ENCODE data around the gene DYNLRB1. TPM values are rescaled to one million over a fixed set of nuclear protein-coding genes. Genes with fewer than 3 reads are reported as not detected.

DYNLRB1 gene
- total and polyA plus RNA-seq, 2 of the 13 experiments (the other 11 are each of a cell fraction or from before 2014, with no cell fraction given) = 140 to 244 TPM

DNA sequence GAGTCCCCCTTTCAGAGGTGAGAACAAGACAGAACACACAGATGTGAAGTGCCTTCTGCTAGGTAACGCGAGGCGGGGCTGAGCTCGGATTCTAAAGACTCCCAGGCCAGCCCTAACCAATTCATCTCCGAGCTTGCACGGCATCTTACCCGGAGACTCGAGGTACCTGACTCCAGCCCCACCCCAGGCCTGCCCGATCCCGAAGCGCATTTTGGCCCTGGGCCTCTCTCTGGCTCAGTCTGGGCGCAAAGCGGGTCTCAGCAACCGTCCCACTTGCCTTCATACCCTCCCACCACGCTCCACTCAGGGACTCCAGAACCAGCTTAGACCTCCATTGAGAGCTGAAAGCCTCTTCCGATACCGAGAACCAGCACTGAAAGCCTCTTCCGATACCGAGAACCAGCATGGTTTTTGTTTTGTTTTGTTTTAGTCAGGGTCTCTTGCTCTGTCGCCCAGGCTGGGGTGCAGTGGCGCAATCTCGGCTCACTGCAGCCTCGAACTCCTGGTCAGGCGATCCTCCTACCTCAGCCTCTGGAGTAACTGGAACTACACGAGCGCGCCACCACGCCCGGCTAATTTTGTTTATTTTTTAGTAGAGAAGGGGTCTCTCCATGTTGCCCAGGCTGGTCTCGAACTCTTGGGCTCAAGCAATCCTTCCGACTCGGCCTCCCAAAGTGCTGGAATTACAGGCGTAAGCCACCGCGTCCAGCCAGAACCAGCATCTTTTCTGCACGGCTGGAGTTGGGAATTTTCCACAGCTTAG, 557 bp upstream of the DYNLRB1 start (continued):
- TF ChIP-seq FUBP1 (CRISPR knock-in tag; IDR thresholded peaks at IDR 0.05; ENCODE audit: borderline replicate concordance) = 0 out of 2 replicates have a peak, but pooled peaks have one; percentile 61
- TF ChIP-seq XRCC5 (optimal IDR thresholded peaks at IDR 0.05; ENCODE audit: low read length) = peak; percentile 89
- TF ChIP-seq PPARG (CRISPR knock-in tag; conservative IDR thresholded peaks at IDR 0.05) = no peak
- no peak for TF ChIP-seq NONO (IDR thresholded peaks at IDR 0.05)
- TF ChIP-seq NONO (CRISPR knock-in tag; conservative IDR thresholded peaks at IDR 0.05) = no peak
- TF ChIP-seq POLR2AphosphoS2 (IDR thresholded peaks at IDR 0.05; ENCODE audit: low read depth, low read length) = no peak
- no peak for TF ChIP-seq MYPOP (CRISPR knock-in tag; IDR thresholded peaks at IDR 0.05)
- no peak for TF ChIP-seq ZMYM4 (CRISPR knock-in tag; IDR thresholded peaks at IDR 0.05)
- TF ChIP-seq CENPT (CRISPR knock-in tag; IDR thresholded peaks at IDR 0.05; ENCODE audit: low read depth) = no peak
- TF ChIP-seq MTA1 (CRISPR knock-in tag; IDR thresholded peaks at IDR 0.05; ENCODE audit: borderline replicate concordance) = no peak
- no peak; the same call in 1 of the 2 replicates for TF ChIP-seq ZNF138 (CRISPR knock-in tag; IDR thresholded peaks at IDR 0.05; ENCODE audit: low read depth)
- TF ChIP-seq, protein P1, sequence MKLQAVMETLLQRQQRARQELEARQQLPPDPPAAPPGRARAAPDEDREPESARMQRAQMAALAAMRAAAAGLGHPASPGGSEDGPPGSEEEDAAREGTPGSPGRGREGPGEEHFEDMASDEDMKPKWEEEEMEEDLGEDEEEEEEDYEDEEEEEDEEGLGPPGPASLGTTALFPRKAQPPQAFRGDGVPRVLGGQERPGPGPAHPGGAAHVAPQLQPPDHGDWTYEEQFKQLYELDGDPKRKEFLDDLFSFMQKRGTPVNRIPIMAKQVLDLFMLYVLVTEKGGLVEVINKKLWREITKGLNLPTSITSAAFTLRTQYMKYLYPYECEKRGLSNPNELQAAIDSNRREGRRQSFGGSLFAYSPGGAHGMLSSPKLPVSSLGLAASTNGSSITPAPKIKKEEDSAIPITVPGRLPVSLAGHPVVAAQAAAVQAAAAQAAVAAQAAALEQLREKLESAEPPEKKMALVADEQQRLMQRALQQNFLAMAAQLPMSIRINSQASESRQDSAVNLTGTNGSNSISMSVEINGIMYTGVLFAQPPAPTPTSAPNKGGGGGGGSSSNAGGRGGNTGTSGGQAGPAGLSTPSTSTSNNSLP (IDR thresholded peaks at IDR 0.05; ENCODE audit: low read depth, low read length) = no peak
- no peak for TF ChIP-seq ZNF569 (CRISPR knock-in tag; IDR thresholded peaks at IDR 0.05; ENCODE audit: borderline replicate concordance)
- peak; percentile 88 for TF ChIP-seq KMT2A (CRISPR knock-in tag; IDR thresholded peaks at IDR 0.05)
- TF ChIP-seq ZNF768 (CRISPR knock-in tag; IDR thresholded peaks at IDR 0.05) = no peak
- TF ChIP-seq ZNF687 (CRISPR knock-in tag; IDR thresholded peaks at IDR 0.05) = peak; percentile 58
- no peak for TF ChIP-seq ZNF260 (CRISPR knock-in tag; IDR thresholded peaks at IDR 0.05; ENCODE audit: borderline replicate concordance, low read depth)
- TF ChIP-seq ATAD3A (CRISPR knock-in tag; IDR thresholded peaks at IDR 0.05) = no peak
- no peak; the same call in 1 of the 2 replicates for TF ChIP-seq TAF1 (CRISPR knock-in tag; IDR thresholded peaks at IDR 0.05)
- TF ChIP-seq RXRA (CRISPR knock-in tag; IDR thresholded peaks at IDR 0.05) = no peak

Data from HepG2 (cell line).